ENCODE results near the gene MEFV.

DNA sequence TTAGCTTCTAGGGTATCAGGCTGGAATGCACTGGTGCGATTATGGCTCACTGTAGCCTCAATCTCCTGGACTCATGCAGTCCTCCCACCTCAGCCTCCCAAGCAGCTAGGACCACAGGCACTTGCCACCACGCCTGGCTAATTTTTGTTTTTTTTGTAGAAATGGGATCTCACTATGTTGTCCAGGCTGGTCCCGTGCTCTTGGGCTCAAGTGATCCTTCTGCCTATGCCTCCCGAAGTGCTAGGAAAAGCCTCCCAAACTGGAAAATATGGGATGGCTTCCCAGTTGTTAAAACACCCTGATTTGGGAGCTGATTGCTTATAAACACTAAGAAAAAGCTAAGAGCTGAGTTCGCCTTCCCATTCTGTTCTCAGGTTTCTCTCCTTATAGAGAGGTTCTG, 20.2 kb upstream of the MEFV start:
- TF ChIP-seq, protein P1, sequence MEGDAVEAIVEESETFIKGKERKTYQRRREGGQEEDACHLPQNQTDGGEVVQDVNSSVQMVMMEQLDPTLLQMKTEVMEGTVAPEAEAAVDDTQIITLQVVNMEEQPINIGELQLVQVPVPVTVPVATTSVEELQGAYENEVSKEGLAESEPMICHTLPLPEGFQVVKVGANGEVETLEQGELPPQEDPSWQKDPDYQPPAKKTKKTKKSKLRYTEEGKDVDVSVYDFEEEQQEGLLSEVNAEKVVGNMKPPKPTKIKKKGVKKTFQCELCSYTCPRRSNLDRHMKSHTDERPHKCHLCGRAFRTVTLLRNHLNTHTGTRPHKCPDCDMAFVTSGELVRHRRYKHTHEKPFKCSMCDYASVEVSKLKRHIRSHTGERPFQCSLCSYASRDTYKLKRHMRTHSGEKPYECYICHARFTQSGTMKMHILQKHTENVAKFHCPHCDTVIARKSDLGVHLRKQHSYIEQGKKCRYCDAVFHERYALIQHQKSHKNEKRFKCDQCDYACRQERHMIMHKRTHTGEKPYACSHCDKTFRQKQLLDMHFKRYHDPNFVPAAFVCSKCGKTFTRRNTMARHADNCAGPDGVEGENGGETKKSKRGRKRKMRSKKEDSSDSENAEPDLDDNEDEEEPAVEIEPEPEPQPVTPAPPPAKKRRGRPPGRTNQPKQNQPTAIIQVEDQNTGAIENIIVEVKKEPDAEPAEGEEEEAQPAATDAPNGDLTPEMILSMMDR (IDR thresholded peaks at IDR 0.05), result no peak
- TF ChIP-seq POLR2A (IDR thresholded peaks at IDR 0.05), result no peak
